HG03439 (cell line): ENCODE data around the gene EXPH5.
A peak's percentile ranks its signal among the peaks of the same experiment; 100 is the strongest.
"Not testable (repeated sequence)": the region's sequence is repeated elsewhere in the genome, so short reads cannot be mapped to it uniquely, and the experiment has no call there.

ENCODE experiments used
- ATAC-seq: cut with Tn5 transposase; IDR thresholded peaks from one replicate; pipeline ENCODE4 v1.9.1; 2021; ENCODE audit warnings: mild to moderate bottlenecking, moderate library complexity; ENCODE audit not compliant: unreplicated experiment

The EXPH5 gene

GRCh38 chr11:108593214-108593922 lies at the start of gene EXPH5:
TSS of gene EXPH5 (minus strand) at chr11:108593768. CDS start at chr11:108593536, 232 bp downstream.
- peak; percentile 96 for ATAC-seq

GRCh38 chr11:108641752-108642151 lies 48.2 kb upstream of the EXPH5 start:
- not testable (repeated sequence) for ATAC-seq

- ATAC-seq = no peak
Observed at GRCh38 chr11:108639146-108639545, 45.6 kb upstream of the EXPH5 start.

- no peak for ATAC-seq
Observed at GRCh38 chr11:108636222-108636621, 42.7 kb upstream of the EXPH5 start.

GRCh38 chr11:108635106-108635505 lies 41.5 kb upstream of the EXPH5 start:
- no peak for ATAC-seq

- no peak for ATAC-seq
Observed at GRCh38 chr11:108632041-108632704, 38.6 kb upstream of the EXPH5 start.

GRCh38 chr11:108629274-108629673 lies 35.7 kb upstream of the EXPH5 start:
- no peak for ATAC-seq

- no peak for ATAC-seq
Observed at GRCh38 chr11:108628812-108629211, 35.2 kb upstream of the EXPH5 start.

GRCh38 chr11:108628326-108628725 lies 34.8 kb upstream of the EXPH5 start:
- no peak for ATAC-seq

GRCh38 chr11:108624196-108624925 lies 30.8 kb upstream of the EXPH5 start:
- ATAC-seq = no peak

- no peak for ATAC-seq
Observed at GRCh38 chr11:108622341-108622740, 28.8 kb upstream of the EXPH5 start.

- ATAC-seq = peak; percentile 90
Observed at GRCh38 chr11:108620958-108621772, 27.6 kb upstream of the EXPH5 start.

- no peak for ATAC-seq
Observed at GRCh38 chr11:108618529-108618928, 25.0 kb upstream of the EXPH5 start.

GRCh38 chr11:108617055-108617454 lies 23.5 kb upstream of the EXPH5 start:
- no peak for ATAC-seq

- no peak for ATAC-seq
Observed at GRCh38 chr11:108616549-108616948, 23.0 kb upstream of the EXPH5 start.

- ATAC-seq = no peak
Observed at GRCh38 chr11:108614086-108614485, 20.5 kb upstream of the EXPH5 start.

- ATAC-seq = no peak
Observed at GRCh38 chr11:108609682-108610081, 16.1 kb upstream of the EXPH5 start.

GRCh38 chr11:108608548-108608947 lies 15.0 kb upstream of the EXPH5 start:
- ATAC-seq = no peak

- ATAC-seq = no peak
Observed at GRCh38 chr11:108606495-108607160, 13.1 kb upstream of the EXPH5 start.

- ATAC-seq = no peak
Observed at GRCh38 chr11:108606070-108606469, 12.5 kb upstream of the EXPH5 start.
